Uterus (tissue), 2 donors: ENCODE results near the gene CATSPER4.

Source experiments
- CTCF ChIP-seq, 4 experiments: fragments of 200-600 bp in 2 of 4; fragments of 450-650 bp in 2 of 4; sonication (generic) in 2 of 4; IDR thresholded peaks; one replicate each; pipeline ENCODE4 v1.5.1; 2016 to 2019; ENCODE audit warnings: antibody characterized with exemption in 4 of 4, mild to moderate bottlenecking in 2 of 4, moderate library complexity in 1 of 4
- POLR2A ChIP-seq, 2 donors: fragments of 450-650 bp; IDR thresholded peaks; one replicate each; pipeline ENCODE4 v1.6.1; 2016; ENCODE audit warnings: antibody characterized with exemption in 2 of 2, mild to moderate bottlenecking in 1 of 2, moderate library complexity in 1 of 2

- TF ChIP-seq CTCF (IDR thresholded peaks at IDR 0.05) (no peak), POLR2A (IDR thresholded peaks at IDR 0.05) (no peak)
These were observed 24.8 kb downstream of the CATSPER4 start for GRCh38 chr1:26215246-26215645.
